K562 (cell line): ENCODE data around the gene ZFX. TPM values are rescaled to one million over a fixed set of nuclear protein-coding genes. Genes with fewer than 3 reads are reported as not detected.

Experiments
- ATAC-seq: fragments of 200-7000 bp; cut with Tn5 transposase; 3 replicates; pipeline ENCODE4 v1.9.1; 2020; ENCODE audit warnings: moderate library complexity
- BruUV-seq: library from RNA; stranded (reverse); fragments of 400-500 nt; replicated peaks from 2 replicates; lab custom pipeline; 2021; lab: Mats Ljungman, UMichigan
- CTCF ChIA-PET: fragments of 300-600 bp; formaldehyde crosslinking; extraction: SDS; loops from one replicate; lab custom pipeline; 2021; ENCODE audit warnings: low intra/inter-chr PET ratio; lab: Yijun Ruan, JAX
- POLR2A ChIA-PET: fragments of 300-600, 350-650 bp; sonication (Branson Sonifier 250); formaldehyde crosslinking; extraction: SDS; loops from one replicate; lab custom pipeline; 2021; ENCODE audit warnings: antibody characterized with exemption, inconsistent platforms; lab: Yijun Ruan, JAX
- DNase-seq, 4 experiments: peaks; one replicate each; pipeline versions ENCODE4 v3.0.0 to v3.0.0-alpha.2; 2011 to 2018; ENCODE audit warnings: low spot score in 3 of 4, mixed read lengths in 3 of 4; ENCODE audit errors: extremely low read depth in 1 of 4
- FAIRE-seq: peaks from 2 replicates; lab custom pipeline; 2011; peaks lifted over from hg19 to GRCh38; lab: Jason Lieb, UNC
- H2AFZ ChIP-seq: 2 replicates; pipeline ENCODE4 v1.6.0; 2011; ENCODE audit warnings: low read depth, low read length, control low read depth, inconsistent platforms
- H3K27ac ChIP-seq: fragments of 200-600 bp; 3 replicates; pipeline ENCODE4 v1.8.0; 2011; ENCODE audit warnings: low read depth, mild to moderate bottlenecking, control low read depth, inconsistent platforms, low read length, moderate library complexity, mixed read lengths; ENCODE audit errors: extremely low read depth
- H3K27me3 ChIP-seq, 2 experiments: fragments of 300-600 bp in 1 of 2; 2 replicates in 1 of 2; 3 replicates in 1 of 2; pipeline versions ENCODE4 v1.6.0 to v1.8.0; 2011; ENCODE audit warnings: inconsistent platforms in 2 of 2, low read length in 2 of 2, mild to moderate bottlenecking in 1 of 2, mixed read lengths in 1 of 2, moderate library complexity in 1 of 2; ENCODE audit not compliant: control insufficient read depth in 2 of 2, insufficient read depth in 2 of 2
- H3K36me3 ChIP-seq: fragments of 300-600 bp; 3 replicates; pipeline ENCODE4 v1.8.0; 2011; ENCODE audit warnings: mild to moderate bottlenecking, low read length, inconsistent platforms; ENCODE audit not compliant: control insufficient read depth, insufficient read depth
- H3K4me1 ChIP-seq, 2 experiments: fragments of 200-600 bp in 1 of 2; replicated peaks in 1 of 2; 2 replicates in 1 of 2; 3 replicates in 1 of 2; pipeline versions ENCODE4 v1.5.1 to v1.8.0; 2011; ENCODE audit warnings: inconsistent platforms in 2 of 2, low read length in 2 of 2, mild to moderate bottlenecking in 1 of 2, mixed read lengths in 1 of 2, moderate library complexity in 1 of 2; ENCODE audit not compliant: control insufficient read depth in 2 of 2, insufficient read depth in 2 of 2
- H3K4me2 ChIP-seq: 2 replicates; pipeline ENCODE4 v1.6.1; 2011; ENCODE audit warnings: low read length, control low read depth, inconsistent platforms, mixed read lengths; ENCODE audit not compliant: insufficient read depth
- H3K4me3 ChIP-seq: fragments of 200-600 bp; sonication (generic), shearing (Covaris generic); 2 replicates; pipeline ENCODE4 v1.5.1; 2016; ENCODE audit warnings: control low read depth, inconsistent platforms
- H3K79me2 ChIP-seq: fragments of 200-600 bp; 3 replicates; pipeline ENCODE4 v1.8.0; 2011; ENCODE audit warnings: low read length, inconsistent platforms; ENCODE audit not compliant: control insufficient read depth, insufficient read depth
- H3K9ac ChIP-seq, 2 experiments: 2 replicates each; pipeline versions ENCODE4 v1.6.0 to v1.6.1; 2011; ENCODE audit warnings: low read depth in 2 of 2, low read length in 2 of 2, control low read depth in 1 of 2, inconsistent platforms in 1 of 2, mild to moderate bottlenecking in 1 of 2, mixed read lengths in 1 of 2; ENCODE audit not compliant: insufficient read depth in 1 of 2
- H3K9me1 ChIP-seq: one replicate; pipeline ENCODE4 v1.6.0; 2011; ENCODE audit warnings: inconsistent platforms, mild to moderate bottlenecking, low read length, moderate library complexity; ENCODE audit not compliant: control insufficient read depth, insufficient read depth
- H3K9me3 ChIP-seq: replicated peaks from 2 replicates; pipeline ENCODE4 v1.5.1; 2011; ENCODE audit warnings: low read depth, low read length, inconsistent platforms; ENCODE audit not compliant: control insufficient read depth, insufficient read depth
- H4K20me1 ChIP-seq: replicated peaks from 2 replicates; pipeline ENCODE4 v1.6.1; 2011; ENCODE audit warnings: low read length, inconsistent platforms, mixed read lengths; ENCODE audit not compliant: control insufficient read depth, insufficient read depth
- AFF4 ChIP-seq: sonication (generic); formaldehyde crosslinking; IDR thresholded peaks from 2 replicates; pipeline ENCODE4 v1.8.0; 2023; ENCODE audit warnings: mild to moderate bottlenecking, missing genetic modification reagents
- ATF2 ChIP-seq: sonication (generic); formaldehyde crosslinking; IDR thresholded peaks from 2 replicates; pipeline ENCODE4 v1.8.1; 2022; ENCODE audit warnings: missing genetic modification reagents
- GABPB1 ChIP-seq: sonication (generic); formaldehyde crosslinking; IDR thresholded peaks from 2 replicates; pipeline ENCODE4 v1.8.0; 2022; ENCODE audit warnings: mild to moderate bottlenecking, missing genetic modification reagents
- HMGN3 ChIP-seq: IDR thresholded peaks from 2 replicates; pipeline ENCODE4 v1.6.1; 2011; ENCODE audit warnings: borderline replicate concordance, low read depth, mild to moderate bottlenecking, mixed read lengths, low read length; ENCODE audit not compliant: insufficient read length; ENCODE audit errors: extremely low read depth
- KDM1A ChIP-seq, 2 experiments: fragments of 450-650 bp; IDR thresholded peaks; 2 replicates each; pipeline ENCODE4 v1.6.1; 2016; ENCODE audit warnings: mild to moderate bottlenecking in 2 of 2
- PHB ChIP-seq: fragments of 250-450 bp; sonication (Bioruptor Pico); IDR thresholded peaks from 2 replicates; pipeline ENCODE4 v1.5.0; 2021
- POU5F1 ChIP-seq: fragments of 150-350 bp; IDR thresholded peaks from 2 replicates; pipeline ENCODE4 v1.6.1; 2014; ENCODE audit warnings: borderline replicate concordance, low read length, low read depth, mild to moderate bottlenecking; ENCODE audit not compliant: partially characterized antibody
- SMAD4 ChIP-seq: fragments of 250-450 bp; sonication (Bioruptor Pico); conservative IDR thresholded peaks from 2 replicates; pipeline ENCODE4 v1.8.0; 2021; ENCODE audit warnings: inconsistent platforms, mild to moderate bottlenecking, moderate library complexity
- TGIF2 ChIP-seq: sonication (generic); formaldehyde crosslinking; IDR thresholded peaks from 2 replicates; pipeline ENCODE4 v1.8.1; 2022; ENCODE audit warnings: mild to moderate bottlenecking, missing genetic modification reagents, moderate library complexity
- U2AF1 ChIP-seq: fragments of 200-400 bp; formaldehyde crosslinking; optimal IDR thresholded peaks from 2 replicates; pipeline ENCODE3; 2017; ENCODE audit warnings: mild to moderate bottlenecking, low read depth, low read length, moderate library complexity
- USF2 ChIP-seq: sonication (generic); formaldehyde crosslinking; IDR thresholded peaks from 2 replicates; pipeline ENCODE4 v1.5.0; 2020; ENCODE audit warnings: missing genetic modification reagents
- ZBTB2 ChIP-seq: fragments of 450-650 bp; IDR thresholded peaks from 2 replicates; pipeline ENCODE4 v1.6.1; 2016; ENCODE audit warnings: antibody characterized with exemption
- WGBS: fragments of 100-300 bp; shearing (Covaris generic); methylation state at CpG from one replicate; pipeline ENCODE4 v1.1.6; 2016; ENCODE audit warnings: low coverage, mixed read lengths; ENCODE audit not compliant: insufficient coverage; ENCODE audit errors: missing lambda C conversion rate; 5-methylcytosine and 5-hydroxymethylcytosine counted together
- in situ Hi-C: fragments of 300-500 bp; cut with MboI; formaldehyde crosslinking; loops from 4 replicates; pipeline ENCODE4 v1.15.0; 2018; ENCODE audit warnings: inconsistent platforms, mixed read lengths
- intact Hi-C: fragments of 100-400 bp; cut with micrococcal nuclease; formaldehyde crosslinking; loops from 2 replicates; pipeline ENCODE4 v1.14.2; 2022
- polyA plus RNA-seq, 8 experiments: library from polyadenylated mRNA; depleted of rRNA in 4 of 8; stranded (reverse) in 5 of 8; unstranded in 3 of 8; fragments of >200 nt; fragmentation: Nextera tagmentation in 2 of 8; fragmentation: Illumina TruSeq in 1 of 8; extraction: Ambion mirVana in 2 of 8; extraction: Trizol in 1 of 8; gene quantifications; 2 replicates each; pipeline versions ENCODE4 v1.2.1 to v1.2.3, GENCODE V29; 2011 to 2014; ENCODE audit warnings: inconsistent platforms in 1 of 8, missing spikeins in 1 of 8
- total RNA-seq, 7 experiments: library from RNA; depleted of rRNA in 6 of 7; stranded (reverse); fragments of >200 nt in 6 of 7; fragmentation: Illumina TruSeq in 2 of 7; extraction: Trizol in 2 of 7; gene quantifications; 2 replicates each; pipeline versions ENCODE4 v1.2.1 to v1.2.3, GENCODE V29; 2011 to 2021; ENCODE audit warnings: low replicate concordance in 1 of 7

ZFX gene
- total and polyA plus RNA-seq, 9 of the 15 experiments (the other 6 are each of a cell fraction or from before 2014, with no cell fraction given): 5.3 to 25.2 (median 11.4) TPM

GRCh38 chrX:24169211-24169610 lies 19.7 kb downstream of the ZFX start (continued):
- TF ChIP-seq ZBTB2 (no peak), U2AF1 (no peak), POU5F1 (no peak), KDM1A (IDR thresholded peaks at IDR 0.05) (no peak)

GRCh38 chrX:24173115-24173847 lies 23.8 kb downstream of the ZFX start:
- POLR2A ChIA-PET: interaction anchor here (0.6 to 1.1 kb wide), 3 partner anchors 9 to 23 kb away, joined by 3 read pairs; no protein-coding TSS in a partner anchor
- CTCF ChIA-PET: no interaction called here
- BruUV-seq: no TSS peak
- Histone ChIP-seq H4K20me1 (no peaks in the 10 kb centered on the region), H3K36me3 (peaks cover 48% of the 10 kb centered on the region), H3K4me3 (no peak overlapping the region), H3K27me3 (no peaks in the 10 kb centered on the region), H3K27ac (no peak overlapping the region), H3K9me1 (no peaks in the 10 kb centered on the region), H2AFZ (no peak overlapping the region), H3K4me1 (peaks cover 0 to 2% of the 10 kb centered on the region in 2 experiments; a peak in 3 of 5 replicates), H3K4me2 (no peak overlapping the region), H3K79me2 (peaks cover 44% of the 10 kb centered on the region), H3K9me3 (no peaks in the 10 kb centered on the region), H3K9ac (no peak overlapping the region)
- in situ Hi-C loops: no loop called here
- ATAC-seq (no peak), FAIRE-seq (no peak), DNase-seq (no peak)
- intact Hi-C loops: no loop called here
- WGBS: 92% methylated on average over 6 of the region's 11 CpGs
- TF ChIP-seq ATF2 (CRISPR knock-in tag) (no peak), TGIF2 (CRISPR knock-in tag) (no peak), SMAD4 (CRISPR knock-in tag) (no peak), USF2 (CRISPR knock-in tag) (no peak), AFF4 (no peak), GABPB1 (CRISPR knock-in tag) (no peak), HMGN3 (no peak), PHB (CRISPR knock-in tag) (no peak)
